Muscle of arm (tissue), 14 donors: Measurements from ENCODE around the gene UXT. TPM values are rescaled to one million over a fixed set of nuclear protein-coding genes. Genes with fewer than 3 reads are reported as not detected.
"Not testable (repeated sequence)": the region's sequence is repeated elsewhere in the genome, so short reads cannot be mapped to it uniquely, and the experiment has no call there.

ENCODE experiments used
- DNase-seq: peaks from one replicate; pipeline ENCODE4 v3.0.0-alpha.2; 2013
- long read RNA-seq, 11 donors: transcript quantifications; one replicate each; lab custom pipeline, GENCODE V29; 2026
- polyA plus RNA-seq, 12 donors: library from polyadenylated mRNA; unstranded; fragments of 120-200 nt; gene quantifications; one replicate each; pipeline ENCODE4 v1.2.1, GENCODE V29; 2013; ENCODE audit not compliant: insufficient read length in 12 of 12

Gene UXT, protein sequence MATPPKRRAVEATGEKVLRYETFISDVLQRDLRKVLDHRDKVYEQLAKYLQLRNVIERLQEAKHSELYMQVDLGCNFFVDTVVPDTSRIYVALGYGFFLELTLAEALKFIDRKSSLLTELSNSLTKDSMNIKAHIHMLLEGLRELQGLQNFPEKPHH
- 10 to 100 TPM in 11 of 12 donors, not detected in 1; 69.0 to 97.6 (median 87.6) TPM for polyA plus RNA-seq
- long read RNA-seq, donor 1, transcript UXT-204 (3 exons, 476 nt) = minor isoform, 5 of 145 reads
- long read RNA-seq, donor 1, transcript UXT-202 (6 exons, 701 nt) = minor isoform, 34 of 145 reads
- long read RNA-seq, donor 1, transcript UXT-201 (7 exons, 574 nt) = major isoform, 93 of 145 reads
- long read RNA-seq, donor 1, partial matches to known transcripts = 10 of 145 reads
- long read RNA-seq, donor 1, other reads (novel, unspliced or antisense) = 0 of 145 reads
- long read RNA-seq, donor 2, transcript UXT-202 (6 exons, 701 nt) = minor isoform, 28 of 66 reads
- long read RNA-seq, donor 2, transcript UXT-201 (7 exons, 574 nt) = major isoform, 30 of 66 reads
- long read RNA-seq, donor 2, partial matches to known transcripts = 5 of 66 reads
- long read RNA-seq, donor 2, other reads (novel, unspliced or antisense) = 0 of 66 reads
- long read RNA-seq, donor 3, transcript UXT-201 (7 exons, 574 nt) = major isoform, 19 of 41 reads
- long read RNA-seq, donor 3, transcript UXT-202 (6 exons, 701 nt) = minor isoform, 16 of 41 reads
- long read RNA-seq, donor 3, partial matches to known transcripts = 0 of 41 reads
- long read RNA-seq, donor 3, other reads (novel, unspliced or antisense) = 0 of 41 reads
- long read RNA-seq, donor 4, transcript UXT-202 (6 exons, 701 nt) = minor isoform, 6 of 34 reads
- long read RNA-seq, donor 4, transcript UXT-201 (7 exons, 574 nt) = major isoform, 25 of 34 reads
- long read RNA-seq, donor 4, partial matches to known transcripts = 0 of 34 reads
- long read RNA-seq, donor 4, other reads (novel, unspliced or antisense) = 0 of 34 reads
- long read RNA-seq, donor 5, transcript UXT-202 (6 exons, 701 nt) = minor isoform, 23 of 80 reads
- long read RNA-seq, donor 5, transcript UXT-201 (7 exons, 574 nt) = major isoform, 57 of 80 reads
- long read RNA-seq, donor 5, partial matches to known transcripts = 0 of 80 reads
- long read RNA-seq, donor 5, other reads (novel, unspliced or antisense) = 0 of 80 reads
- long read RNA-seq, donor 6, transcript UXT-201 (7 exons, 574 nt) = major isoform, 34 of 60 reads
- long read RNA-seq, donor 6, transcript UXT-202 (6 exons, 701 nt) = minor isoform, 20 of 60 reads
- long read RNA-seq, donor 6, partial matches to known transcripts = 6 of 60 reads
- long read RNA-seq, donor 6, other reads (novel, unspliced or antisense) = 0 of 60 reads
- long read RNA-seq, donor 7, transcript UXT-202 (6 exons, 701 nt) = minor isoform, 15 of 41 reads
- long read RNA-seq, donor 7, transcript UXT-201 (7 exons, 574 nt) = major isoform, 25 of 41 reads
- long read RNA-seq, donor 7, partial matches to known transcripts = 0 of 41 reads
- long read RNA-seq, donor 7, other reads (novel, unspliced or antisense) = 0 of 41 reads
- long read RNA-seq, donor 8, transcript UXT-201 (7 exons, 574 nt) = major isoform, 50 of 81 reads
- long read RNA-seq, donor 8, transcript UXT-202 (6 exons, 701 nt) = minor isoform, 23 of 81 reads
- long read RNA-seq, donor 8, partial matches to known transcripts = 5 of 81 reads
- long read RNA-seq, donor 8, other reads (novel, unspliced or antisense) = 0 of 81 reads
- long read RNA-seq, donor 9, transcript UXT-202 (6 exons, 701 nt) = minor isoform, 20 of 54 reads
- long read RNA-seq, donor 9, transcript UXT-201 (7 exons, 574 nt) = major isoform, 25 of 54 reads
- long read RNA-seq, donor 9, partial matches to known transcripts = 7 of 54 reads
- long read RNA-seq, donor 9, other reads (novel, unspliced or antisense) = 0 of 54 reads
- long read RNA-seq, donor 10, transcript UXT-201 (7 exons, 574 nt) = major isoform, 56 of 76 reads
- long read RNA-seq, donor 10, transcript UXT-202 (6 exons, 701 nt) = minor isoform, 17 of 76 reads
- long read RNA-seq, donor 10, partial matches to known transcripts = 0 of 76 reads
- long read RNA-seq, donor 10, other reads (novel, unspliced or antisense) = 0 of 76 reads
- long read RNA-seq, donor 11, transcript UXT-202 (6 exons, 701 nt) = minor isoform, 20 of 91 reads
- long read RNA-seq, donor 11, transcript UXT-201 (7 exons, 574 nt) = major isoform, 65 of 91 reads
- long read RNA-seq, donor 11, partial matches to known transcripts = 5 of 91 reads
- long read RNA-seq, donor 11, other reads (novel, unspliced or antisense) = 0 of 91 reads

DNA sequence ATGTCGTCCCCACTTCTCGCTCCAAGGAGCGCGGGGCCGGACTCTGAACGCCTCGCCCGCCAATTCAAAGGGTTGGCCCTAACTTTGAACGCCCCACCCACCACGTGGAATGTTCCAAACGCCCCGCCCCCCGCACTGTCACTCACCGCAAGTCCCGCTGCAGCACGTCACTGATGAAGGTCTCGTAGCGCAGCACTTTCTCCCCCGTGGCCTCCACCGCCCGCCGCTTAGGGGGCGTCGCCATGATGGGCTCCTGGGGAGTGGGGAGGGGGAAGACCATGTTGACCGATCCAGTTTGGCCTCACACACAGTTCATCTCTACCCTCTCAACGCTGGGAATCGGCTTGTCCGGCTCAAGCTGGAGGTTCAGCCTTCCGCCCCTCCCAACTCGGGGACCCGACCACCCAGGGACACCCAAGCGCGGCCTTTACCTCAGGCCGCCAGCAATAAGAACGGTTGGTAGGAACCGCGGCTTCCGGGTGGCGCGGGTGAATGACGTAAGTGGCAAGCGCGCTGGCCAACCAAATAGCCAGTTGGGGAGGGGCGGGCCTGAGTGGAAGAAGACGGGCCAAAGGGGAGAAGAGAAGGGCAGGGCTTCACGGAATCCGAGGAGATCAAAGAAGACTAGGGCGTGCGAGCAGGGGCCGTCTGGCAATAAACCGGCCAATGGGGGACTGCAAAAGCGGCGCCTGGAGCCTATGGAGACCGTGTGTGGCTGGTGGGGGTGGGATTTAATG lies at the start of gene UXT:
Gene UXT (minus strand): TSS at position 497 of the 737 bp plus-strand sequence. CDS start 253 bp downstream, at position 244.
- peak; percentile 88 for DNase-seq

DNA sequence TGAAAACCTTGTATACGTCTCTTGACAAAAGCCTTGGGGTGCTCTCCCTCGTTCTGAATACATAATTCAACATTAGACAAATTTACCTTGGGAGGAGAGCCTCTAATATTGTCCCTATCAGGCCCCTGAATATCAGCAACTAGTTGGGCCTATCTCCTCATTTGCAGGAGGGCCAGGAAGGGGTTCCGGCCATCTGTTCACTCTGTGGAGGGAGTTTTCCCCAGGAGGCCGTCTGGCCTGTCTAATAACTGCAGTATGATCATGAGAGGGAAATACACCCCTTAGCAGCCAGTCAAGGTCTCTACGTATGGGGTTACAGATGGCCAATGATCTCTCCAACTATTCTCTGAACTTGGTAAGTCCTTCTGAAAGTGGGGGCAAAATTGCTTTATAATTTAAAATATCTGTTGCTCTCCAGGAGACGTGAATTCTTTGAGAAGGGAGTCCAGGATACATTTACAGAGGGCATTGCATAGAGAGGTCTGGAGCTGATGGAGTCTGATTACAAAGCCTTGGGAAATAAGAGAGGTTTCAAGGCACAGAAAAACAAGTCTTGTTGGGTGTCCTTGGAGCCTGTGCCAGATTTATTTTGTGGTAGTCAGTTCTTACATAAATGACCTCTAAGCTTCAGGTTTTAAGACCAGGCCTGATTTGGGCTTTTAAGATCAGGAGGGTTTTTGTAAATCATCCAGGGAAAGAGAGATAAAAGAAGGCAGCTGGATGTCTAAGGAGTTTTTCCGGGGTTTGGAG lies 48.2 kb upstream of the UXT start:
- DNase-seq = peak; percentile 25

DNA sequence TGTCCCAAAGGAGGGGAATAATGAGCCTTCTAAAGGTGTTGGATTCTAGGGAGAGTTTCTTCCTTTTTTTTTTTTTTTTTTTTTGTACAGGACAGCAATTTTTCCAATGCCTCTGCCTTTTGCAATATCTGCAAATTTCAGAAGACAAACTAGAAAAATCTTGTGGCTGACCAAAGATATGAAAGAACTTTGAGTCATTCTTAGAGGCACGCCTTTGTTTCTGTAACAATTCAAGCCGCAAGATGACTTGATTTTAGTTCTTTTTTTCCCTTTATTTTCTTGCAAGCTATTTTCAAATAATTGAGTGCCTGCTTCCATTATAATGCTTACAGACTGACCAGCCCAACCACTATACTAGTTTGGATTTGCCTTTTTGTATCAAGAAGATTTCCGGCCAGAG lies 47.6 kb upstream of the UXT start:
- peak; percentile 3 for DNase-seq

DNA sequence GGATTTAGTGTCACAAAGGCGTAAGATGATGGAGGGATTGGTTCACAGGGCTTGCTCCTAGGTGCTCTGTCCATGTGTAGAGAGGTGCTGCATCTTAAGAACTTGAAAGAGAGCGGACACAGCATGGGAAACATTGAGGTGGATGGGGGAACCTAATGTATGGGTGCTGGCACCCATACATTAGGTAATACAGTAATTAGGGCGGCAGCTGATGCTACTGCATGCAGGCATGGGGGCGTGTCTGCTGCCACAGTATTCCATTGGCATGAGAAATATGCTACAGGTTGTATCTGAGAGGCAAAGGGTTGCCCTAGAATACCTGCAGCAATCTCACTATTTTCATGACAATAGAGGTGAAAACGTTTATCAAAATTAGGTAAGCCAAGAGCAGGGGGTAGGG lies 45.8 kb upstream of the UXT start:
- no peak for DNase-seq

DNA sequence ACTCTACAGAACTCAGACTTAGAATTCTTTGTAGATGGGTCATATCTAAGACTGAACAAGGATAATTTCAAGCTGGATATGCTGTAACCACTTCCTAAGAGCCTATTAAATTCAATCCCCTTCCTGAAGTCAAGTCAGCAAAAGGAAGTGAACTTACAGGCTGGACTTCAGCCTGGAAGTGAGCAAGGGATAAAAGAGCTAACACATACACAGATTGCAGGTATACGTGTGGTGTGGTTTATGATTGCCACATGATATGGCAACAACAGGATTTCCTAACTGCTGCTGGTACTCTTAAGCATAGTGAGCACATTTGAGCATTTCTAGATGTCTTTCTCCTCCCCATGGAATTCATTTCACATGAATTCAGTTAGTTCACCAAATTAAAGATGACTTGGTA lies 38.2 kb upstream of the UXT start:
- no peak for DNase-seq

DNA sequence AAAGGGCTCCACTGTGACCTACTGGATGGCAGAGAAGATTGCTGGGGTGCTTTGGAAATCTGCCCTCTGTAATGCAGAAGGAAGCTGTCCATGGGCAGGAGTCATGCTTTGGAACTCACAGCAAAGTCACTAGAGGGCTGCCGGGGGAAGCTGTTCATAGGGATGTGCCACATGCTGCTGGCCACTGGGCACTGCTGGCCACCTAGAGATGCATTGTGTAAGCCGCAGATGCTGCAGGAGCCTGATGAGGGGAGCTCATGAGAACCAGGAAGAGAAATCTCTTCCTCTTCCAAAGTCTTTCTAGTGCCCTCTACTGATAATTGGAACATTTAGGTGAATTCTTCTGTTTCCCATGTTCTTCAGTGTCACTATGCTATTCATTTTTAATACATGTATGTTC lies 31.2 kb upstream of the UXT start:
- DNase-seq = no peak

DNA sequence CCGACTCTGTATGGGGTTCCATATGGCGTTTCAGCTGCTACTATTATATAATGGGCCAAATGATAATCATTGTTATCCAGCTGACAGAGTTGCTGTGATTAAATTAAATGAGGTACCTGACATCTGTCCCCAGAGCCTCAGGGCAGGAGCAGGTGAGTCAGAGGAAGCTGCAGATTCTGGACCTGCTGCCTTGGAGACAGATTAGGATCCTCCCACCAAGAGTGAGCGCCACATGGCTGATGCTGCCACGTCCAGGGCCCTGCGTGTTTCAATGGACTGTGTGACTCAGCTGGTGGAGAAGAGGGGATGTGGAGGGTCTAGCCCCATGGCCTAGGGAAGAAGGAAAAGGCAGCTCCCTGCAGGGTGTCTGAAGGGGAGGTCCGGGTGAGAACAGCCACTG lies 28.3 kb upstream of the UXT start:
- DNase-seq = no peak

DNA sequence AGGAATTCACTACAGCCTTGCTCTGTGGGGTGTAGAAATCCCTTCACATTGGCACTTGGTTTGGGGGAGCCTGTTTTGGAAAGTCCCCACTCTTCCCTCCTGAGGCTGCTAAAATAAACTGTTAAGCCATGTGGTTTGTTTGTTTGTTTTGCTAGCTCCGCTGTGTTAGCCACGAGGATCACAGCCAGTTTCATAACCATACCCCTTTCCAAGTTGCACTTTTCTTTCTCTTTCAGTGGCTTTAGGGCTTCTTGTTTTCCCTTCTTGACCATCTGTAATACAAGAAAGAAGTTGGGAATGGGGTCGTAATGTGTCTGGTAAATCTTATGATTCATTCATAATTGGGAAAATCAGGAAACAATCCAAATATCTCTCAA lies 24.8 kb upstream of the UXT start:
- no peak for DNase-seq

DNA sequence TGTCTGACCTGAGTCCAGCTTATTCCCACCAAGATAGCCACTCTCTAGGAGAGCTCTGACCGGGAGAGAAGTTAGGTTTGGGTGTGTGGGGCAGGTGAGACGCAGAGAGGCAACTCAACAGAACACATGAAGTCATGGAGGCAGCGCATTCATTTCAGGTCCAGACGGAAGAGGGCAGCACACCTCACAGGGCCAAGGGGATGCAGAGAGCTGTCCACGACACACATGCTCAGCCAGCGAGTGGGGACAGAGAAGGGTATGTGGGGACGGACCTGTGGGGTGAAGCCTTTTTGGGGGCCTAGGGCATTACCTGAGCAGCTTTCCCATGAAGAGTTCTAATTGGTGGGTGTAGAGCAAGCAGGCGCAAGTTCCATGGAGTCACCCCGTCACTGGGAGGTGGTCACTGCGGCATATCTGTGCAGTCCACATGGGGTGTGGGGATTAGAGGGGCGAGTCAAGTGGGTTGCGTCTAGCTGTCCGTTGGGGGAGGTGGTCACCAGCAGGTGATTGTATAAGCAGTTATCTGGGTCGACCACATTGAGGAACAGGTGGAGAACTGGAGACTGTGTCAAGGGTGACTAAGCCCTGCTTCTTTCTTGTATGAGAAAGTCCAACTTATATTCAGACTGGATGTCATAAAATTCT lies 24.3 kb upstream of the UXT start:
- no peak for DNase-seq

DNA sequence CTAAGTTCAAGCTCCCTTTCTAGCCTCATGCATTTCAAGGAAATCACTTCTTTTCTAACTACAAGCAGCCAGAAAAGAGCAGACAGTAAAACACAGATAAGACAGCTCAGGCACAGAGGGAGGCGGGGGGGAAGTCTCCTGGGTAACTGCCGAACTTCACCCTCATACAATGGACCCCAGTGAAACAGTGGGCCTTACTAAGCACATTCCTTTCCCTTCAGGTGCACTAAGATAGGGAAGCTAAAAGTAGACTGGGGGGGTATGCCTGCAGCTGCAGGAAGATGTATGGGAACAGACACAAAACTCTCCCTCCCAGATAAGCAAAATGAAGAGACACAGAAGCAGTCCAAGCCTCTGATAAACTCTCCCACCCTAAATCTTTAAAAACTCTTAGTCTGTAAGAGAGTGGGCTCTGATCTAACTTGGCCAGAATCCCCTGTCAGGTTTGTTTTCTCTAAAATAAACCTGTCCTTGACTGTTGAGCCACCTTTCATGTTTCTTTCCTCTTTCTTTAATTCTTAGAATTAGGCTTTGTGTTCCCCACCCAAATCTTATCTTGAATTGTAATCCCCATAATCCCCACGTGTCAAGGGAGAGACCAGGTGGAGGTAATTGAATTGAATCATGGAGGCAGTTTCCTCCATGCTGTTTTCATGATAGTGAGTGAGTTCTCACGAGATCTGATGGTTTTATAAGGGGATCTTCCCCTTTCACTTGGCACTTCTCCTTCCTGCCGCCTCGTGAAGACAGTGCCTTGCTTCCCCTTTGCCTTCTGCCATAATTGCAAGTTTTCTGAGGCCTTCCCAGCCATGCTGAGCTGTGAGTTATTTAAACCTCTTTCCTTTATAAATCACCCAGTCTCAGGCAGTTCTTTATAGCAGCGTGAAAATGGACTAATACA lies 17.2 kb upstream of the UXT start:
- not testable (repeated sequence) for DNase-seq

DNA sequence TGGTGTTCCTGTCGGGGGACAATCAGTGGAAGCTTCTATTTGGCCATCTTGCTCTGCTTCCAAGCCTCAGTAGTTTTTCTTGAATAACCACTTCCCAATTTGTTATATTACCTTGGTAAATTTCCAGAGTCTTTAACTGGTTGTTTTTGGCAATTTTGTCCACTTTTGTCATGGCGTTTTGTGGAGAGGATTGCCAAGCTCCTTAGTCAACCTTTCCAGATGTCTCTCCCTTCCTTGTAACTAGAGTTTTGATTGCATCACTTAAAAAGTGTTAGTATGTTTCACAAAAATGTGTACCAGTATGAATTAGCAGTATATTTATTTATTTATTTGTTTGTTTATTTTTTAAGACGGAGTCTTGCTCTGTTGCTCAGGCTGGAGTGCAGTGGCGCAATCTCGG lies 15.8 kb upstream of the UXT start:
- DNase-seq = no peak

DNA sequence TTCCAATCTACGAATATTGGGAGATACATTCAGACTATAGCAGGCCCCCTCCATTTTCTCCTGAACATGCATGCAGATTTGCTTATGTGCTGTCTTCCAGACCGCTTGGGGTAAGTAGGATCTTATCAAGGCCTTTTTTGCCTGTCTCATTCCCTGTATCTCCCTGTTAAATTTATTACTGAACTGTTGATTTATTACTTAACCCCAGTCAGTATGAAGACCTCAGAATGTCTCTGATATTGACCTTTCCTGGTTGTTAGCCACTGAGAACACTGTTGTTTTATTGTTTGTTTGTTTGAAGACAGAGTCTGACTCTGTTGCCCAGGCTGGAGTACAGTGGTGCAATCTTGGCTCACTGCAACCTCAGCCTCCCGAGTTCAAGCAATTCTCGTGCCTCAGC lies 6.8 kb upstream of the UXT start:
- DNase-seq = not testable (repeated sequence)

DNA sequence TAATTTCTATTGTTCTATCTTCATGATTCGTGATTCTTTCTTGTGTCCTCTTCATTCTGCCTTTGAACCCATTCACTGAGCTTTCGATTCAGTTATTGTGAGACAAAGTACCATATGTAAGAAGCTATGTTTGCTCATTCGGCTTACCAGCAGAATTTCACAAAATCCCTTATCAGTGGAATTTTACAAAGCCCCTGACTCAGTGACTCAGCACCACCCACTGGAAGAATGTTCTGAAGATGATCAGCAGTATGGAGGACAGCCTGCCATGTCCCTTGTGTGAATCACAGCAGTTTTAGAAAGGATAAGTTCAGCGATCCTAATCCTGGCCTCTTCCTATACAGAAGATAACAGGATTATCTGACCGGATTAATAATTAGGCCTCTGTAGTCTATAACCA lies 5.8 kb upstream of the UXT start:
- no peak for DNase-seq

DNA sequence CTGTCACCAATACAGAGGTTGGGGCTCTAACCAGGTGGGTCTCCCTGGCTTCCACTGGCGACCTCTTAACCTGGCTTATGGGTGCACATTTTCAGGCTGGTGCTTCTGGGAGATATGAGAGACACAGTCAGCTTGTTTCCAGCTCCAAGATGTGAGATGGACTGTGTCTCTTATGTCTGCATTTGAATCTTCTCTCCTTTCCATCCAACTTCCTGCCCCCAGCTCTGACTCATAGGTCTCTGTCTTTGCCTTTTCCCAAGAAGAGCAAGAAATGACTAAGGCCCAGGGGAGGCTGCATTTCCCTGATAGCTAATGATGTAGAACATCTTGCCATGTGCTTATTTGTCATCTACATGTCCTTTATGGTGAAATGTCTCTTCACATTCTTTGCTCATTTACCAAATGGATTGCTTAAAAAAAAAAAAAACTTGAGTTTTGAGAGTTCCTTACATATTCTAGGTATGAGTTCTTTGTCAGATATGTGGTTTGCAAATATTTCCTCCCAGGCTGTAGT lies 3.2 kb upstream of the UXT start:
- DNase-seq = no peak

DNA sequence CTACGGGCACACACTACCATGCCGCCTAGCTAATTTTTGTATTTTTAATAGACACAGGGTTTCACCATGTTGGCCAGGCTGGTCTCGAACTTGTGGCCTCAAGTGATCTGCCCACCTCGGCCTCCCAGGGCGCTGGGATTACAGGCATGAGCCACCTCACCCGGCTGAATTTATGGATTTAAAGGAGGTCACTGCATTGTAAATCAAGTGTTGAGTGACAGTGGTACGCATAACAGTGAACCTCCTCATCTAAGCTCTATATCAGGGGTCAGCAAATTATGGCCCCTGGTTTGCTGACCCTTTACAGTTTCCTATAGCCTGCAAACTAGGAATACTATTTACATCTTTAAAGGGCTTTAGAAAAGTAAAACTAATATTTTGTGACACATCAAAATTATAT lies 2.6 kb upstream of the UXT start:
- no peak for DNase-seq

DNA sequence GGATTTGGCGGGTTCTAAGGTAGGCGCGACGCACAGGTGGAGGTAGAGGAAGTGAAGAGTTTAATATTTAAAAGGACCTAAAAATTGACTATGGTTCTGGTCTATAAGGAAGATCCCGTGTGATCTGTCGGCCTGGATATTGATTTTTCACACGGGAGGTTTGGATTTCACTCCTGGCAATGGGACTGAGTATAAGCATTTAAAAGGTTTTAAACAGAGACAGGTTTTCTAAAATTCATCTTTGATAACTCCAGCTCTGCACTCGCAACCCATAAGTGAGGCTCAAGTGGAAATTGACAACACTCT lies 394 bp upstream of the UXT start:
- no peak for DNase-seq

DNA sequence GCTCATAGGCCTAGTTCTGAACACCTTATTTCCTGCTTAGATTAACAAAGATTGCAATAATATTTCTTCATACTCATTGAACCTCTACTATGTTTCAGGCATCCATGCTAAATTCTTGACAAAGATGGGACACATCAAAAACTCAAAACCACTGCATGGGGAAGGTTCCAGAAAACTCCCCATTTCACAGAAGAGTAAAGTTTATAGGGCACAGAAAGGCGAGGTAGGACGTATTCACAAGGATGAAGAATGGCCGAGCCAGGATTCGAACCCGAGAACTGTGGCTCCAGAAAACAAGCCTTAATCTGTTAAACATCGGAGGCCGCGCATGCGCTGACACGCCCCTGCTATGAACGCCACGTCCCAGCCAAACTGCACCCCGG lies 688 bp downstream of the UXT start:
- no peak for DNase-seq
